ENCODE data around the gene PRRX2.

Gene PRRX2

DNA sequence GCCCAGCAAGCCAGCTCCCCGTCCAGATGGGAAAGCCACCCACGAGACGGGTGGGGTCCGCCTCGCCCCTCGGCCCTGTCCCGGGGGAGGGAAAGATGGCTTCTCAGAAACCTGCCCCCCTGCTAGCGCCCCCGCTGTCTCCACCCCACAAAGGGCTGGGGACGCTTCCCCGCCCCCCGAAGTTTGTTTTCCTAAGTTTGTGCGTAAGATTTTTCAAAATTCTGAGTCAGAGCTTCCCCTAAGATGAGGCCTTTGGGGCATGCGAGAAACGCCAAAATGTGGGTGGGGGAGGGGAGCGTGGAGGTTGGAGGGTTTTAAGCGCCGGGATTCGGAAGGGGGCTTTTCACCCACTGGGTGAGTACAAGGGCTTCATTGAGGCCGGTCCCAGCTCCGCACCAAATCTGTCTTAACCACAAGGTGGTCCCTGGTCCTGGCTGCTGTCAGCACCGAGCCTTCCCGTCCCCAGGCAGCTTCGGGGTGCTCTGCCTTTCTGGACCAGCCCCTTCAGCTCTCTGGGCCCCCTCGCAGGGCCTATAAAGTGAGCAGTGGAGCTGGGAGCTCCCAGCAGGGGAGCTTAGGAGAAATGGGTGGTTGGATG lies 32.3 kb downstream of the PRRX2 start (continued):
- TF ChIP-seq, protein P1, sequence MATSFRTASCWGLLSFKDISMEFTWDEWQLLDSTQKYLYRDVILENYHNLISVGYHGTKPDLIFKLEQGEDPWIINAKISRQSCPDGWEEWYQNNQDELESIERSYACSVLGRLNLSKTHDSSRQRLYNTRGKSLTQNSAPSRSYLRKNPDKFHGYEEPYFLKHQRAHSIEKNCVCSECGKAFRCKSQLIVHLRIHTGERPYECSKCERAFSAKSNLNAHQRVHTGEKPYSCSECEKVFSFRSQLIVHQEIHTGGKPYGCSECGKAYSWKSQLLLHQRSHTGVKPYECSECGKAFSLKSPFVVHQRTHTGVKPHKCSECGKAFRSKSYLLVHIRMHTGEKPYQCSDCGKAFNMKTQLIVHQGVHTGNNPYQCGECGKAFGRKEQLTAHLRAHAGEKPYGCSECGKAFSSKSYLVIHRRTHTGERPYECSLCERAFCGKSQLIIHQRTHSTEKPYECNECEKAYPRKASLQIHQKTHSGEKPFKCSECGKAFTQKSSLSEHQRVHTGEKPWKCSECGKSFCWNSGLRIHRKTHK (tag by site-specific recombination; IDR thresholded peaks at IDR 0.05): no peak
- TF ChIP-seq ZNF621 (tag by site-specific recombination; IDR thresholded peaks at IDR 0.05): no peak
- no peak for TF ChIP-seq SCRT2 (tag by site-specific recombination; IDR thresholded peaks at IDR 0.05)
- TF ChIP-seq ZNF544 (tag by site-specific recombination; IDR thresholded peaks at IDR 0.05): no peak
- no peak for TF ChIP-seq ZBTB20 (tag by site-specific recombination; IDR thresholded peaks at IDR 0.05)
- no peak for TF ChIP-seq GLI4 (tag by site-specific recombination; IDR thresholded peaks at IDR 0.05)
- no peak for TF ChIP-seq ZNF366 (tag by site-specific recombination; conservative IDR thresholded peaks at IDR 0.05)
- no peak for TF ChIP-seq KLF9 (tag by site-specific recombination; IDR thresholded peaks at IDR 0.05; ENCODE audit: low read depth)
- no peak for TF ChIP-seq ZSCAN23 (tag by site-specific recombination; IDR thresholded peaks at IDR 0.05)
- no peak for TF ChIP-seq REPIN1 (tag by site-specific recombination; IDR thresholded peaks at IDR 0.05; ENCODE audit: low read depth)
- TF ChIP-seq ZNF501 (tag by site-specific recombination; IDR thresholded peaks at IDR 0.05): no peak
- 0 out of 2 replicates have a peak, but pooled peaks have one; percentile 17 for TF ChIP-seq KLF16 (tag by site-specific recombination; IDR thresholded peaks at IDR 0.05)
- no peak for TF ChIP-seq ZNF629 (tag by site-specific recombination; IDR thresholded peaks at IDR 0.05)
- TF ChIP-seq ZNF792 (tag by site-specific recombination; IDR thresholded peaks at IDR 0.05): no peak
- TF ChIP-seq ZNF266 (tag by site-specific recombination; IDR thresholded peaks at IDR 0.05; ENCODE audit: low read depth): no peak
- TF ChIP-seq, protein P2, sequence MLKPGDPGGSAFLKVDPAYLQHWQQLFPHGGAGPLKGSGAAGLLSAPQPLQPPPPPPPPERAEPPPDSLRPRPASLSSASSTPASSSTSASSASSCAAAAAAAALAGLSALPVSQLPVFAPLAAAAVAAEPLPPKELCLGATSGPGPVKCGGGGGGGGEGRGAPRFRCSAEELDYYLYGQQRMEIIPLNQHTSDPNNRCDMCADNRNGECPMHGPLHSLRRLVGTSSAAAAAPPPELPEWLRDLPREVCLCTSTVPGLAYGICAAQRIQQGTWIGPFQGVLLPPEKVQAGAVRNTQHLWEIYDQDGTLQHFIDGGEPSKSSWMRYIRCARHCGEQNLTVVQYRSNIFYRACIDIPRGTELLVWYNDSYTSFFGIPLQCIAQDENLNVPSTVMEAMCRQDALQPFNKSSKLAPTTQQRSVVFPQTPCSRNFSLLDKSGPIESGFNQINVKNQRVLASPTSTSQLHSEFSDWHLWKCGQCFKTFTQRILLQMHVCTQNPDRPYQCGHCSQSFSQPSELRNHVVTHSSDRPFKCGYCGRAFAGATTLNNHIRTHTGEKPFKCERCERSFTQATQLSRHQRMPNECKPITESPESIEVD (tag by site-specific recombination; IDR thresholded peaks at IDR 0.05): no peak
- TF ChIP-seq ZSCAN16 (tag by site-specific recombination; IDR thresholded peaks at IDR 0.05): no peak
- TF ChIP-seq, protein P3, sequence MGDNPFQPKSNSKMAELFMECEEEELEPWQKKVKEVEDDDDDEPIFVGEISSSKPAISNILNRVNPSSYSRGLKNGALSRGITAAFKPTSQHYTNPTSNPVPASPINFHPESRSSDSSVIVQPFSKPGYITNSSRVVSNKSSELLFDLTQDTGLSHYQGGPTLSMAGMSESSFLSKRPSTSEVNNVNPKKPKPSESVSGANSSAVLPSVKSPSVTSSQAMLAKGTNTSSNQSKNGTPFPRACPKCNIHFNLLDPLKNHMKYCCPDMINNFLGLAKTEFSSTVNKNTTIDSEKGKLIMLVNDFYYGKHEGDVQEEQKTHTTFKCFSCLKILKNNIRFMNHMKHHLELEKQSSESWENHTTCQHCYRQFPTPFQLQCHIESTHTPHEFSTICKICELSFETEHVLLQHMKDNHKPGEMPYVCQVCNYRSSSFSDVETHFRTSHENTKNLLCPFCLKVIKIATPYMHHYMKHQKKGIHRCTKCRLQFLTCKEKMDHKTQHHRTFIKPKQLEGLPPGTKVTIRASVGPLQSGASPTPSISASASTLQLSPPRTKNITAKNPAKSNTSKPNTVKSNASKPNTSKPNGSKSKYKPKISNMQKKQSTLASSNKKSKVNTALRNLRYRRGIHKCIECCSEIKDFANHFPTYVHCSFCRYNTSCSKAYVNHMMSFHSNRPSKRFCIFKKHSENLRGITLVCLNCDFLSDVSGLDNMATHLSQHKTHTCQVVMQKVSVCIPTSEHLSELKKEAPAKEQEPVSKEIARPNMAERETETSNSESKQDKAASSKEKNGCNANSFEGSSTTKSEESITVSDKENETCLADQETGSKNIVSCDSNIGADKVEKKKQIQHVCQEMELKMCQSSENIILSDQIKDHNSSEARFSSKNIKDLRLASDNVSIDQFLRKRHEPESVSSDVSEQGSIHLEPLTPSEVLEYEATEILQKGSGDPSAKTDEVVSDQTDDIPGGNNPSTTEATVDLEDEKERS (tag by site-specific recombination; IDR thresholded peaks at IDR 0.05): no peak
- TF ChIP-seq ZNF600 (tag by site-specific recombination; IDR thresholded peaks at IDR 0.05): no peak
- no peak for TF ChIP-seq ZNF561 (tag by site-specific recombination; IDR thresholded peaks at IDR 0.05; ENCODE audit: borderline replicate concordance)
- no peak for TF ChIP-seq ZNF560 (tag by site-specific recombination; IDR thresholded peaks at IDR 0.05; ENCODE audit: borderline replicate concordance)
- TF ChIP-seq TRIM28 (IDR thresholded peaks at IDR 0.05; ENCODE audit: borderline replicate concordance, low read length): no peak
- no peak for TF ChIP-seq ZNF660 (tag by site-specific recombination; IDR thresholded peaks at IDR 0.05)
- no peak for TF ChIP-seq OSR2 (tag by site-specific recombination; IDR thresholded peaks at IDR 0.05)
- no peak for TF ChIP-seq FEZF1 (tag by site-specific recombination; IDR thresholded peaks at IDR 0.05)
- no peak for TF ChIP-seq ZNF626 (tag by site-specific recombination; IDR thresholded peaks at IDR 0.05)
- TF ChIP-seq, protein P4, sequence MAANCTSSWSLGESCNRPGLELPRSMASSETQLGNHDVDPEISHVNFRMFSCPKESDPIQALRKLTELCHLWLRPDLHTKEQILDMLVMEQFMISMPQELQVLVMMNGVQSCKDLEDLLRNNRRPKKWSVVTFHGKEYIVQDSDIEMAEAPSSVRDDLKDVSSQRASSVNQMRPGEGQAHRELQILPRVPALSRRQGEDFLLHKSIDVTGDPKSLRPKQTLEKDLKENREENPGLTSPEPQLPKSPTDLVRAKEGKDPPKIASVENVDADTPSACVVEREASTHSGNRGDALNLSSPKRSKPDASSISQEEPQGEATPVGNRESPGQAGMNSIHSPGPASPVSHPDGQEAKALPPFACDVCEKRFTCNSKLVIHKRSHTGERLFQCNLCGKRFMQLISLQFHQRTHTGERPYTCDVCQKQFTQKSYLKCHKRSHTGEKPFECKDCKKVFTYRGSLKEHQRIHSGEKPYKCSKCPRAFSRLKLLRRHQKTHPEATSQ (tag by site-specific recombination; IDR thresholded peaks at IDR 0.05): no peak
- no peak for TF ChIP-seq ZNF843 (tag by site-specific recombination; IDR thresholded peaks at IDR 0.05)
- no peak for TF ChIP-seq ZBTB21 (tag by site-specific recombination; IDR thresholded peaks at IDR 0.05)
- no peak for TF ChIP-seq ZNF670 (tag by site-specific recombination; IDR thresholded peaks at IDR 0.05; ENCODE audit: low read depth)
- TF ChIP-seq ZNF223 (tag by site-specific recombination; IDR thresholded peaks at IDR 0.05): no peak

Measured in HEK293 (cell line).